Panc1 (cell line): ENCODE data around the gene TNN. TPM values are rescaled to one million over a fixed set of nuclear protein-coding genes. Genes with fewer than 3 reads are reported as not detected.

Source experiments
- ATAC-seq: fragments of 200-7000 bp; cut with Tn5 transposase; 2 replicates; pipeline ENCODE4 v1.9.1; 2020; ENCODE audit warnings: mild to moderate bottlenecking, moderate library complexity
- BruUV-seq: library from RNA; stranded (reverse); fragments of 400-500 nt; replicated peaks from 2 replicates; lab custom pipeline; 2021; lab: Mats Ljungman, UMichigan
- CTCF ChIA-PET: fragments of 300-600 bp; sonication (Branson Sonifier 250); formaldehyde crosslinking; loops from one replicate; lab custom pipeline; 2022; ENCODE audit warnings: antibody characterized with exemption; lab: Charles Lee
- POLR2A ChIA-PET: fragments of 300-600 bp; sonication (Branson Sonifier 250); formaldehyde crosslinking; loops from one replicate; lab custom pipeline; 2022; ENCODE audit warnings: antibody characterized with exemption; lab: Charles Lee
- DNase-seq: peaks from one replicate; pipeline ENCODE4 v3.0.0-alpha.2; 2010; ENCODE audit warnings: low read depth, low spot score
- H3K27ac ChIP-seq: 2 replicates; pipeline ENCODE4 v1.5.1; 2011; ENCODE audit warnings: mild to moderate bottlenecking, low read length, inconsistent platforms
- H3K27me3 ChIP-seq: fragments of 200-500 bp; sonication (Bioruptor generic); 2 replicates; pipeline ENCODE4 v1.6.0; 2014; ENCODE audit warnings: low read length, inconsistent platforms; ENCODE audit not compliant: control insufficient read depth, insufficient read depth
- H3K36me3 ChIP-seq: fragments of 200-500 bp; sonication (Bioruptor generic); 2 replicates; pipeline ENCODE4 v1.5.1; 2014; ENCODE audit warnings: inconsistent platforms, mild to moderate bottlenecking, low read length, moderate library complexity; ENCODE audit not compliant: control insufficient read depth, insufficient read depth
- H3K4me1 ChIP-seq: 2 replicates; pipeline ENCODE4 v1.5.1; 2011; ENCODE audit warnings: inconsistent platforms, mild to moderate bottlenecking, low read length, moderate library complexity; ENCODE audit not compliant: control insufficient read depth, insufficient read depth
- H3K4me3 ChIP-seq, 2 experiments: 2 replicates each; pipeline ENCODE4 v1.5.1; 2011 to 2012; ENCODE audit warnings: low read depth in 2 of 2, low read length in 2 of 2, mild to moderate bottlenecking in 2 of 2, inconsistent platforms in 1 of 2, moderate library complexity in 1 of 2
- H3K9me3 ChIP-seq: fragments of 200-500 bp; sonication (Bioruptor generic); 2 replicates; pipeline ENCODE4 v1.5.1; 2014; ENCODE audit warnings: low read depth, mild to moderate bottlenecking, inconsistent platforms, low read length, moderate library complexity; ENCODE audit not compliant: control insufficient read depth, insufficient read depth
- POLR2AphosphoS5 ChIP-seq: IDR thresholded peaks from 2 replicates; pipeline ENCODE4 v1.6.1; 2012; ENCODE audit warnings: mild to moderate bottlenecking, low read depth, low read length, moderate library complexity
- SIN3A ChIP-seq: IDR thresholded peaks from 2 replicates; pipeline ENCODE4 v1.6.1; 2012; ENCODE audit warnings: low read depth, mild to moderate bottlenecking, low read length, moderate library complexity, borderline replicate concordance; ENCODE audit not compliant: insufficient read depth
- TCF7L2 ChIP-seq: IDR thresholded peaks from 2 replicates; pipeline ENCODE4 v1.6.1; 2011; ENCODE audit warnings: mild to moderate bottlenecking, low read depth, low read length, inconsistent platforms
- in situ Hi-C: cut with HindIII; loops from 2 replicates; pipeline ENCODE4 v1.10.0; 2016; ENCODE audit warnings: low sequenced_read_pairs, low pct_unique_long_range_greater_than_20kb
- intact Hi-C: fragments of 100-400 bp; cut with micrococcal nuclease; formaldehyde crosslinking; loops from one replicate; pipeline ENCODE4 v1.10.0; 2022; ENCODE audit not compliant: unreplicated experiment
- total RNA-seq: library from RNA; stranded (reverse); gene quantifications from one replicate; pipeline ENCODE4 v1.2.1, GENCODE V29; 2021; ENCODE audit not compliant: unreplicated experiment
- TF ChIP-seq, protein P1 (sequence below): fragments of 450-650 bp; IDR thresholded peaks from 2 replicates; pipeline ENCODE4 v1.5.1; 2017; ENCODE audit warnings: mild to moderate bottlenecking
- TF ChIP-seq, protein P2 (sequence below), 2 experiments: IDR thresholded peaks; 2 replicates each; pipeline ENCODE4 v1.6.1; 2011 to 2012; ENCODE audit warnings: low read depth in 2 of 2, control low read depth in 1 of 2, low read length in 1 of 2, mild to moderate bottlenecking in 1 of 2, moderate library complexity in 1 of 2; ENCODE audit not compliant: insufficient read depth in 1 of 2

TNN gene
- total RNA-seq, 1 experiment from 2014 or later: not detected

DNA sequence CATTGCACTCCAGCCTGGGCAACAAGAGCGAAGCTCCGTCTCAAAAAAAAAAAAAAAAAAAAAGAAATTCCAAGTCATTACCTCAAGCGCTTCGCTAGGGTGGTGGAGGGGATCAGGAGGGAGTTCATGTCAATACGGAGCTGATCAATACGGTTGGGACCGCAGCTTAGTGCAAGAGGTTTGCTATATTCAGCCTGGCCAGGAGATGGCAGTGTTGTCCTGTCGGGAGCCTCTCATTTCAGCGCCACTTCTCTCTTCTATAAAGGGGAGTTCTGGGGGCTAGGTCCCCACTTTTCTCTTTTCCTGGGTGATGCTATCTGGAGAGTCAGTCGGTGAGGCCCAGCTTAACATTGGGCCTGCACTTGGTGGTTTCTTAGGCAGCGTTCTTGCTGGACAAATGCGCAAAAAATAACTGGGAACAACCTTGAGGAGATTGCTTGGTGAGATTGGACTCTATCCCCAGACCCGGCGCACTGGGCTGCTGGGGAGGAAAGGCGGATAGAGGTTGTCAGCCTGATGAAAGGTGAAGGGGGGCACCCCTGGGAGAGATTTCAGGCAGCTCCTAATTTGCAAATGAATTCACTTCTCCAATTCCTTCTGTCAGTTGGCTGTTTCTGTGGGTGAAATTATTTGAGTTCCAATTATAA, 84.5 kb downstream of the TNN start:
- no peaks in the 10 kb centered on the region for H3K4me1 ChIP-seq
- no peaks in the 10 kb centered on the region for H3K9me3 ChIP-seq
- TF ChIP-seq, protein P1, sequence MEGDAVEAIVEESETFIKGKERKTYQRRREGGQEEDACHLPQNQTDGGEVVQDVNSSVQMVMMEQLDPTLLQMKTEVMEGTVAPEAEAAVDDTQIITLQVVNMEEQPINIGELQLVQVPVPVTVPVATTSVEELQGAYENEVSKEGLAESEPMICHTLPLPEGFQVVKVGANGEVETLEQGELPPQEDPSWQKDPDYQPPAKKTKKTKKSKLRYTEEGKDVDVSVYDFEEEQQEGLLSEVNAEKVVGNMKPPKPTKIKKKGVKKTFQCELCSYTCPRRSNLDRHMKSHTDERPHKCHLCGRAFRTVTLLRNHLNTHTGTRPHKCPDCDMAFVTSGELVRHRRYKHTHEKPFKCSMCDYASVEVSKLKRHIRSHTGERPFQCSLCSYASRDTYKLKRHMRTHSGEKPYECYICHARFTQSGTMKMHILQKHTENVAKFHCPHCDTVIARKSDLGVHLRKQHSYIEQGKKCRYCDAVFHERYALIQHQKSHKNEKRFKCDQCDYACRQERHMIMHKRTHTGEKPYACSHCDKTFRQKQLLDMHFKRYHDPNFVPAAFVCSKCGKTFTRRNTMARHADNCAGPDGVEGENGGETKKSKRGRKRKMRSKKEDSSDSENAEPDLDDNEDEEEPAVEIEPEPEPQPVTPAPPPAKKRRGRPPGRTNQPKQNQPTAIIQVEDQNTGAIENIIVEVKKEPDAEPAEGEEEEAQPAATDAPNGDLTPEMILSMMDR: peak; percentile 93
- no peak for TF ChIP-seq TCF7L2
- H3K4me3 ChIP-seq: no peak overlapping the region
- ChIA-PET POLR2A (no interaction called here), CTCF (interaction anchor here (0.6 to 1.3 kb wide), 13 partner anchors 9 to 783 kb away, joined by 3 to 21 read pairs (median 5); no protein-coding TSS in a partner anchor)
- no peaks in the 10 kb centered on the region for H3K36me3 ChIP-seq
- ATAC-seq (peak; percentile 70), DNase-seq (peak; percentile 56)
- intact Hi-C loops (loop anchor here (10.0 kb wide), 2 partner anchors 733 to 1693 kb away; no protein-coding TSS in a partner anchor), in situ Hi-C loops (no loop called here)
- H3K27me3 ChIP-seq: peaks cover 22% of the 10 kb centered on the region
- H3K27ac ChIP-seq: no peak overlapping the region
- BruUV-seq: no TSS peak

DNA sequence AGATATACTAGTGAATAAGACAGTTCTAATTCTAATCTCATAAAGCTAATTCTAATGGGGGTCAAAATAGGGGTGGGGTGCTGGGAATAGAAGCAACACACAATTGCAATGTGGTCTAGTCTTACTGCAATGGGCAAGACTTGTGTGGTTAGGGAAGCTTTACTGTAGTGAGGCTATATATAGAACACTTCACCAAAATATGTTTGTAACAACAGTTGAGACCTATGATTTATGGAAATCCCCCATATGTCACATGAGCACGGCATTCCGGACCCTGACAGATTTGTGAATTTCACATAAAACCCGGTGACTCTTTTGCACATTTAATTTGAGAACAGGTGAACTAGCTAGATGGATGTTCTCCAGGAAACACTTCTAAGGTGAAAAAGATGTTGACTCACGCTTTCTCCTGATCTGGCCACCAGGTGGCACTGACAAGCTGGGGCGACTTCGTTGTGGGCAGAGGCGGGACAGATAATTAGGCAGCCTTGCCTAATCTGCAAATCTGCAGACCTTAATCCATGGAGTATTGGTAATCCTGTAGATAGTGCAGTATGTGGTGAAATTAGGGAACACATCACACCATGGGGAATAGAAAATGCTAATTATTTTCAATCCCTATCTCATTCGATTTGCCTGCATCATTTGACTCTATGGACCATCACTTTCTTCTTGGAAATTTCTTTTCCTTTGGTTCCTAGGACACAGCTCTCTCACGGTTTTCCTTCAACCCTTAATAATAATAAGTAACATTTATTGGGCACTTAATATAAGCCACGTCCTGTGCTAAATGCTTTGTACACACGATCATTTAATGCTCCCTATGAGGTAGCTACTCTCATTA, 87.2 kb downstream of the TNN start:
- in situ Hi-C loops: no loop called here
- POLR2A ChIA-PET: no interaction called here

DNA sequence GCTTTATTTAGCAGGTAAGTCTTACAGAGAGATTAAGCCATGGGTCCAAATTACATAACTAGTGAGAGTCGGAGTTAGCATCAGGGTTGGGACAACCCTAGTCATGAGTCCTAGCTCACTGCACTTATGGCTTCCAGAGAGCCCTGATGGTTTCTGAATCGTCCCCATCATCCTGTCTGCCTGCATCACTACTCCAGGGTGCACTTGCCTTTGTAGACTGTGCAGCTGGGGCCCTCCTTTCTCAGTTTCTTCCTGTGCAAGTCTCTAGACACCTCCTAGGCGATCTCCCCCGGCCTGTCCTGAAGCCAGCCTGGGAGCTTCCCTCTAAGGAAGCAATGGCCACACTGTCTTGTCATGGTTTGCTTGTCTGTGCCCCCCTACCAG, 87.8 kb downstream of the TNN start:
- intact Hi-C loops (loop anchor here (1.0 to 10.0 kb wide), 3 partner anchors 164 to 1689 kb away; no protein-coding TSS in a partner anchor), in situ Hi-C loops (no loop called here)
- ATAC-seq (no peak; the same call in 1 of the 2 replicates), DNase-seq (no peak)
- H3K4me3 ChIP-seq: no peak overlapping the region
- BruUV-seq: no TSS peak
- ChIA-PET CTCF (interaction anchor here (0.8 to 1.2 kb wide), 5 partner anchors 9 to 732 kb away, joined by 3 to 12 read pairs (median 6); no protein-coding TSS in a partner anchor), POLR2A (no interaction called here)
- H3K36me3 ChIP-seq: no peaks in the 10 kb centered on the region
- TF ChIP-seq, protein P2, sequence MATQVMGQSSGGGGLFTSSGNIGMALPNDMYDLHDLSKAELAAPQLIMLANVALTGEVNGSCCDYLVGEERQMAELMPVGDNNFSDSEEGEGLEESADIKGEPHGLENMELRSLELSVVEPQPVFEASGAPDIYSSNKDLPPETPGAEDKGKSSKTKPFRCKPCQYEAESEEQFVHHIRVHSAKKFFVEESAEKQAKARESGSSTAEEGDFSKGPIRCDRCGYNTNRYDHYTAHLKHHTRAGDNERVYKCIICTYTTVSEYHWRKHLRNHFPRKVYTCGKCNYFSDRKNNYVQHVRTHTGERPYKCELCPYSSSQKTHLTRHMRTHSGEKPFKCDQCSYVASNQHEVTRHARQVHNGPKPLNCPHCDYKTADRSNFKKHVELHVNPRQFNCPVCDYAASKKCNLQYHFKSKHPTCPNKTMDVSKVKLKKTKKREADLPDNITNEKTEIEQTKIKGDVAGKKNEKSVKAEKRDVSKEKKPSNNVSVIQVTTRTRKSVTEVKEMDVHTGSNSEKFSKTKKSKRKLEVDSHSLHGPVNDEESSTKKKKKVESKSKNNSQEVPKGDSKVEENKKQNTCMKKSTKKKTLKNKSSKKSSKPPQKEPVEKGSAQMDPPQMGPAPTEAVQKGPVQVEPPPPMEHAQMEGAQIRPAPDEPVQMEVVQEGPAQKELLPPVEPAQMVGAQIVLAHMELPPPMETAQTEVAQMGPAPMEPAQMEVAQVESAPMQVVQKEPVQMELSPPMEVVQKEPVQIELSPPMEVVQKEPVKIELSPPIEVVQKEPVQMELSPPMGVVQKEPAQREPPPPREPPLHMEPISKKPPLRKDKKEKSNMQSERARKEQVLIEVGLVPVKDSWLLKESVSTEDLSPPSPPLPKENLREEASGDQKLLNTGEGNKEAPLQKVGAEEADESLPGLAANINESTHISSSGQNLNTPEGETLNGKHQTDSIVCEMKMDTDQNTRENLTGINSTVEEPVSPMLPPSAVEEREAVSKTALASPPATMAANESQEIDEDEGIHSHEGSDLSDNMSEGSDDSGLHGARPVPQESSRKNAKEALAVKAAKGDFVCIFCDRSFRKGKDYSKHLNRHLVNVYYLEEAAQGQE (IDR thresholded peaks at IDR 0.05; ENCODE audit: insufficient read depth in 1 of 2, low read depth in 2 of 2, low read length in 1 of 2): no peak
- TF ChIP-seq, protein P1: no peak
- TF ChIP-seq TCF7L2 (no peak), SIN3A (no peak), POLR2AphosphoS5 (no peak)
- no peak overlapping the region for H3K27ac ChIP-seq
- H3K4me1 ChIP-seq: no peaks in the 10 kb centered on the region
- peaks cover 9% of the 10 kb centered on the region for H3K27me3 ChIP-seq
- no peaks in the 10 kb centered on the region for H3K9me3 ChIP-seq

More for the DNA sequence above, 87.2 kb downstream of the TNN start:
- no peak overlapping the region for H3K27ac ChIP-seq
- CTCF ChIA-PET: interaction anchor here (0.5 to 1.2 kb wide), 6 partner anchors 9 to 733 kb away, joined by 3 to 12 read pairs (median 5); no protein-coding TSS in a partner anchor
- ATAC-seq: peak; percentile 68; the same call in 1 of the 2 replicates
- H3K4me1 ChIP-seq: no peaks in the 10 kb centered on the region
- H3K36me3 ChIP-seq: no peaks in the 10 kb centered on the region
- no TSS peak for BruUV-seq
- H3K4me3 ChIP-seq: no peak overlapping the region
- H3K9me3 ChIP-seq: no peaks in the 10 kb centered on the region
- peak; percentile 52 for DNase-seq
- peaks cover 11% of the 10 kb centered on the region for H3K27me3 ChIP-seq
- TF ChIP-seq, protein P1: peak; percentile 90
- TF ChIP-seq SIN3A: no peak
- intact Hi-C loops: loop anchor here (1.0 to 10.0 kb wide), 3 partner anchors 164 to 1690 kb away; no protein-coding TSS in a partner anchor
